Measurements from ENCODE around the gene C1orf21.

Gene C1orf21

GRCh38 chr1:184387476-184388318 is 868 bp downstream of the C1orf21 start:
- DNase-seq = peak; percentile 63

GRCh38 chr1:184388319-184388889 is 1.6 kb downstream of the C1orf21 start:
- DNase-seq = no peak

- DNase-seq = no peak
These were observed 2.1 kb downstream of the C1orf21 start for GRCh38 chr1:184388971-184389370.

GRCh38 chr1:184389446-184389845 is 2.6 kb downstream of the C1orf21 start:
- no peak for DNase-seq

- no peak for DNase-seq
These were observed 4.1 kb downstream of the C1orf21 start for GRCh38 chr1:184390889-184391288.

- DNase-seq = no peak
These were observed 5.2 kb downstream of the C1orf21 start for GRCh38 chr1:184392067-184392466.

GRCh38 chr1:184392779-184393522 is 6.1 kb downstream of the C1orf21 start:
- no peak for DNase-seq

GRCh38 chr1:184393962-184394361 is 7.1 kb downstream of the C1orf21 start:
- DNase-seq = no peak

- DNase-seq = no peak
These were observed 8.5 kb downstream of the C1orf21 start for GRCh38 chr1:184395370-184395769.

GRCh38 chr1:184395937-184396480 is 9.2 kb downstream of the C1orf21 start:
- no peak for DNase-seq

- DNase-seq = no peak
These were observed 12.5 kb downstream of the C1orf21 start for GRCh38 chr1:184399192-184399847.

- no peak for DNase-seq
These were observed 17.3 kb downstream of the C1orf21 start for GRCh38 chr1:184403961-184404726.

- DNase-seq = no peak
These were observed 17.8 kb downstream of the C1orf21 start for GRCh38 chr1:184404727-184405027.

GRCh38 chr1:184405094-184405800 is 18.4 kb downstream of the C1orf21 start:
- no peak for DNase-seq

GRCh38 chr1:184405801-184406142 is 18.9 kb downstream of the C1orf21 start:
- no peak for DNase-seq

GRCh38 chr1:184406479-184406878 is 19.6 kb downstream of the C1orf21 start:
- no peak for DNase-seq

GRCh38 chr1:184407816-184408510 is 21.1 kb downstream of the C1orf21 start:
- DNase-seq = no peak

- no peak for DNase-seq
These were observed 21.8 kb downstream of the C1orf21 start for GRCh38 chr1:184408580-184408979.

- no peak for DNase-seq
These were observed 22.2 kb downstream of the C1orf21 start for GRCh38 chr1:184409011-184409410.

GRCh38 chr1:184412472-184412871 is 25.6 kb downstream of the C1orf21 start:
- no peak for DNase-seq

GRCh38 chr1:184416481-184416880 is 29.7 kb downstream of the C1orf21 start:
- no peak for DNase-seq
